Mesenchymal stem cell (in vitro differentiated cells and primary cell): Measurements from ENCODE around the gene GPRASP2. TPM values are rescaled to one million over a fixed set of nuclear protein-coding genes. Genes with fewer than 3 reads are reported as not detected.
"Not testable (repeated sequence)": the region's sequence is repeated elsewhere in the genome, so short reads cannot be mapped to it uniquely, and the experiment has no call there.

Experiments used
- DNase-seq: peaks from one replicate; pipeline ENCODE4 v3.0.0-alpha.2; 2013
- H2AFZ ChIP-seq: one replicate; pipeline ENCODE4 v1.6.1; 2013; ENCODE audit warnings: low read depth, mild to moderate bottlenecking, control low read depth, inconsistent platforms, low read length, moderate library complexity
- H2AK5ac ChIP-seq: 2 replicates; pipeline ENCODE4 v1.6.1; 2013; ENCODE audit warnings: low read length, moderate library complexity, mild to moderate bottlenecking, inconsistent platforms; ENCODE audit not compliant: severe bottlenecking
- H2BK120ac ChIP-seq: one replicate; pipeline ENCODE4 v1.6.1; 2013; ENCODE audit warnings: low read depth, mild to moderate bottlenecking, inconsistent platforms, low read length, moderate library complexity
- H2BK12ac ChIP-seq, 2 experiments: one replicate each; pipeline ENCODE4 v1.6.1; 2013; ENCODE audit warnings: inconsistent platforms in 2 of 2, low read length in 2 of 2, mild to moderate bottlenecking in 2 of 2, moderate library complexity in 2 of 2, control low read depth in 1 of 2
- H2BK15ac ChIP-seq: one replicate; pipeline ENCODE4 v1.6.1; 2013; ENCODE audit warnings: mild to moderate bottlenecking, low read depth, inconsistent platforms; ENCODE audit not compliant: poor library complexity, severe bottlenecking
- H2BK5ac ChIP-seq: 2 replicates; pipeline ENCODE4 v1.6.1; 2013; ENCODE audit warnings: low read depth, mild to moderate bottlenecking, low read length, control low read depth, inconsistent platforms; ENCODE audit not compliant: poor library complexity, severe bottlenecking
- H3K14ac ChIP-seq, 2 experiments: one replicate each; pipeline ENCODE4 v1.6.1; 2013; ENCODE audit warnings: inconsistent platforms in 2 of 2, low read length in 2 of 2, control low read depth in 1 of 2, mild to moderate bottlenecking in 1 of 2, moderate library complexity in 1 of 2
- H3K18ac ChIP-seq, 2 experiments: one replicate each; pipeline ENCODE4 v1.6.1; 2013; ENCODE audit warnings: inconsistent platforms in 2 of 2, low read length in 2 of 2, control low read depth in 1 of 2, low read depth in 1 of 2, mild to moderate bottlenecking in 1 of 2
- H3K23ac ChIP-seq, 2 experiments: one replicate each; pipeline ENCODE4 v1.6.1; 2013; ENCODE audit warnings: inconsistent platforms in 2 of 2, low read length in 2 of 2, mild to moderate bottlenecking in 2 of 2, moderate library complexity in 2 of 2, control low read depth in 1 of 2
- H3K27ac ChIP-seq: 2 replicates; pipeline ENCODE4 v1.5.1; 2013; ENCODE audit warnings: mild to moderate bottlenecking, moderate library complexity, low read length, control low read depth, inconsistent platforms; ENCODE audit not compliant: poor library complexity, severe bottlenecking
- H3K27me3 ChIP-seq, 2 experiments: 2 replicates each; pipeline versions ENCODE4 v1.6.1 to v1.7.0; 2013; ENCODE audit warnings: low read length in 2 of 2, mild to moderate bottlenecking in 2 of 2, moderate library complexity in 2 of 2, control low read depth in 1 of 2, inconsistent platforms in 1 of 2; ENCODE audit not compliant: control insufficient read depth in 1 of 2, insufficient read depth in 1 of 2
- H3K36me3 ChIP-seq, 2 experiments: 2 replicates each; pipeline versions ENCODE4 v1.6.1 to v1.7.0; 2013; ENCODE audit warnings: low read length in 2 of 2, control low read depth in 1 of 2, inconsistent platforms in 1 of 2, low read depth in 1 of 2, mild to moderate bottlenecking in 1 of 2; ENCODE audit not compliant: insufficient read depth in 2 of 2, control insufficient read depth in 1 of 2
- H3K4ac ChIP-seq, 2 experiments: one replicate each; pipeline ENCODE4 v1.6.1; 2013; ENCODE audit warnings: inconsistent platforms in 2 of 2, low read length in 2 of 2, mild to moderate bottlenecking in 2 of 2, moderate library complexity in 2 of 2, control low read depth in 1 of 2, low read depth in 1 of 2
- H3K4me1 ChIP-seq: 2 replicates; pipeline ENCODE4 v1.6.1; 2013; ENCODE audit warnings: low read depth, low read length, control low read depth; ENCODE audit not compliant: control insufficient read depth, insufficient read depth
- H3K4me2 ChIP-seq: 2 replicates; pipeline ENCODE4 v1.6.1; 2013; ENCODE audit warnings: low read length, mild to moderate bottlenecking, inconsistent platforms; ENCODE audit not compliant: poor library complexity, severe bottlenecking
- H3K4me3 ChIP-seq, 2 experiments: 2 replicates each; pipeline versions ENCODE4 v1.5.1 to v1.7.0; 2013; ENCODE audit warnings: low read length in 2 of 2, mild to moderate bottlenecking in 2 of 2, control low read depth in 1 of 2, low read depth in 1 of 2; ENCODE audit not compliant: insufficient read depth in 1 of 2
- H3K79me1 ChIP-seq: replicated peaks from 2 replicates; pipeline ENCODE4 v1.6.1; 2013; ENCODE audit warnings: mild to moderate bottlenecking, control low read depth, low read length, inconsistent platforms; ENCODE audit not compliant: poor library complexity, severe bottlenecking
- H3K9ac ChIP-seq: 2 replicates; pipeline ENCODE4 v1.7.0; 2013; ENCODE audit warnings: mild to moderate bottlenecking, low read length, moderate library complexity
- H3K9me3 ChIP-seq: 2 replicates; pipeline ENCODE4 v1.7.0; 2013; ENCODE audit warnings: mild to moderate bottlenecking, low read length; ENCODE audit not compliant: control insufficient read depth
- H4K8ac ChIP-seq: one replicate; pipeline ENCODE4 v1.6.1; 2013; ENCODE audit warnings: inconsistent platforms, mild to moderate bottlenecking, low read length, moderate library complexity
- H4K91ac ChIP-seq: one replicate; pipeline ENCODE4 v1.6.1; 2013; ENCODE audit warnings: mild to moderate bottlenecking, low read length, inconsistent platforms
- WGBS: methylation state at CpG from one replicate; pipeline ENCODE4 v1.1.7; 2013; ENCODE audit warnings: mixed read lengths; 5-methylcytosine and 5-hydroxymethylcytosine counted together
- polyA plus RNA-seq, 2 experiments: library from polyadenylated mRNA; stranded (reverse); fragments of 200-250 nt; gene quantifications; one replicate each; pipeline ENCODE4 v1.2.3, GENCODE V29; 2013

Gene GPRASP2
- polyA plus RNA-seq (2013, experiment 1 of 2): 4.7 TPM
- polyA plus RNA-seq (2013, experiment 2 of 2): 4.6 TPM

DNA sequence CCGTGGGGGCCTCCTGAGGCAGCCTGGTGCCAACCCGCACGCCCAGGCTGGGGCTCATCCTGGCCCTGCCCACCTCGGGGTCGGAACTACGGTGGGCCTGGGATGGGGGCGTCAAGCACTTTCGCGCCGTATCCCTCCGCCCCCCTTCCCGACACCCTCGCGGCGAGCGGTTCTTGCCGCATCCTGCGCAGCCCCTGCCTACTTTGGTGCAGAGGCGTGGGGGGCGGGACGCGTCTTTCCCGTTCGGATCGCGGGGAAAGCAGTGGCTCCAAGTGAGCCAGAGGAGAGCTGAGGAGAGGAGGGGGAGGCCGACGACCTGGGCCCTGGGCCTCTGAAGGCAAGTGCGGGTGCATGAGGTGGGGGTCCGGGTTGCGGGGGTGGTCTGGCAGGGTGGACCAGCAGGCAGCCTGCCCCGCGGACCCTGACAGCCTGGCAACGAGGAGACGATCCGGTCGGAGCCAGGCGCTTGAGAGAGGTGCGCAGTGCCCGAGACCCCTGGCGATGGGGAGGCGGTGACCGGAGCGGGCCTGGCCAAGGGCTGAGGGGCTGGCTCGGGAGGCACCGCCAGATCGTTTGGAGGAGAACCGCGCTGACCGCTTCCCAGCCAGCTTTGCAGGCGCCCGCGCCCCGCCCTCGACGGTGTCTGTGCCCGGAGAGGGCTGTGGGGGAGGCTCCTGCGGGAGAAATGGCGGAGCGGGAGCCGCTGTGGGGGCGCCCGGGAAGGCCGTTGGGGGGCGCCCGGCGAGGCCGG is at the start of gene GPRASP2:
Gene GPRASP2, plus strand, starts transcription at position 233 of the 751 bp plus-strand sequence. CDS start 2,422 bp downstream, outside the sequence.
- peak within 1 kb of the TSS; percentile 51 for H2AFZ ChIP-seq
- peak within 1 kb of the TSS; percentile 88 for H3K4me2 ChIP-seq
- no peak within 1 kb of the TSS for H2BK120ac ChIP-seq
- H3K23ac ChIP-seq: peak within 1 kb of the TSS in 1 of 2 experiments; percentile 17
- H3K18ac ChIP-seq: peak within 1 kb of the TSS; percentile 43 to 78
- H2BK5ac ChIP-seq: no peak within 1 kb of the TSS
- H2BK12ac ChIP-seq: peak within 1 kb of the TSS in 1 of 2 experiments; percentile 39
- H3K14ac ChIP-seq: peak within 1 kb of the TSS; percentile 51 to 57
- H4K91ac ChIP-seq: no peak within 1 kb of the TSS
- peak within 1 kb of the TSS; percentile 67 for H2BK15ac ChIP-seq
- H2AK5ac ChIP-seq: no peak within 1 kb of the TSS
- H3K36me3 ChIP-seq: peaks cover 5 to 16% of the 10 kb centered on the region in 2 experiments
- 0% methylated on average over 5 of the region's 68 CpGs for WGBS
- peaks cover 16% of the 10 kb centered on the region for H3K79me1 ChIP-seq
- H3K27ac ChIP-seq: no peak within 1 kb of the TSS
- DNase-seq: peak; percentile 23
- H3K27me3 ChIP-seq: peaks cover 0 to 4% of the 10 kb centered on the region in 2 experiments
- H3K4ac ChIP-seq: no peak within 1 kb of the TSS
- H3K9me3 ChIP-seq: no peaks in the 10 kb centered on the region
- H3K4me3 ChIP-seq: peak within 1 kb of the TSS; percentile 79 to 84
- no peak within 1 kb of the TSS for H4K8ac ChIP-seq
- peaks cover 2% of the 10 kb centered on the region for H3K4me1 ChIP-seq
- H3K9ac ChIP-seq: peak within 1 kb of the TSS; percentile 93

DNA sequence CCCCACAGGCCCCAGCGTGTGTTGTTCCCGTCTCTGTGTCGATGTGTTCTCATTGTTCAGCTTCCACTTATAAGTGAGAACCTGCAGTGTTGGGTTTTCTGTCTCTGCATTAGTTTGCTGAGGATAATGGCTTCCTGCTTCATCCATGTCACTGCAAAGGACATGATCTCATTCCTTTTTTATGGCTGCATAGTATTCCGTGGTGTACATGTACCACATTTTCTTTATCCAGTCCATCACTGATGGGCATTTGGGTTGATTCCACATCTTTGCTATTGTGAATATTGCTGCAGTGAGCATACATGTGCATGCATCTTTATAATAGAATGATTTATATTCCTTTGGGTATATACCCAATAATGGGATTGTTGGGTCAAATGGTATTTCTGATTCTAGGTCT is 48.4 kb upstream of the GPRASP2 start:
- H3K14ac ChIP-seq, H3K9ac ChIP-seq, H2BK120ac ChIP-seq, H4K91ac ChIP-seq, H3K18ac ChIP-seq, H3K4me2 ChIP-seq, H3K27me3 ChIP-seq, H2AK5ac ChIP-seq, H4K8ac ChIP-seq, H2BK5ac ChIP-seq, H2BK15ac ChIP-seq, H3K36me3 ChIP-seq, H3K4me1 ChIP-seq, H3K4ac ChIP-seq, H3K27ac ChIP-seq, H3K23ac ChIP-seq, H2AFZ ChIP-seq, H3K4me3 ChIP-seq, H2BK12ac ChIP-seq, DNase-seq, H3K79me1 ChIP-seq: not testable (repeated sequence)
- peaks cover 12% of the 10 kb centered on the region for H3K9me3 ChIP-seq
- no CpG with 5 or more reads among the region's 4 CpGs for WGBS

DNA sequence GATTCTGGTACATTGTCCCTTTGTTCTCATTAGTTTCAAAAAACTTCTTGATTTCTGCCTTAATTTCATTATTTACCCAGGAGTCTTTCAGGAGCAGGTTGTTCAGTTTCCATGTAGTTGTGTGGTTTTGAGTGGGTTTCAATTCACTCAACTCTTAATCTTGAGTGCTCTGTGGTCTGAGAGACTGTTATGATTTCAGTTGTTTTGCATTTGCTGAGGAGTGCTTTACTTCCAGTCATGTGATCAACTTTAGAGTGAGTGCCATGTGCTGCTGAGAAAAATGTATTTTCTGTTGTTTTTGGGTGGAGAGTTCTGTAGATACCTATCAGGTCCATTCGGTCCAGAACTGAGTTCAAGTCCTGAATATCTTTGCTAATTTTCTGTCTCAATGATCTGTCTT is 45.2 kb upstream of the GPRASP2 start:
- not testable (repeated sequence) for H4K8ac ChIP-seq, H2AFZ ChIP-seq, H3K23ac ChIP-seq, H2BK5ac ChIP-seq, H3K4ac ChIP-seq, H2AK5ac ChIP-seq, H3K9ac ChIP-seq, H2BK12ac ChIP-seq, H3K36me3 ChIP-seq, H3K79me1 ChIP-seq, H2BK120ac ChIP-seq, H3K4me2 ChIP-seq, H3K14ac ChIP-seq, H3K27me3 ChIP-seq, H2BK15ac ChIP-seq, H3K18ac ChIP-seq, DNase-seq, H4K91ac ChIP-seq, H3K27ac ChIP-seq, H3K4me3 ChIP-seq, H3K4me1 ChIP-seq
- no CpG with 5 or more reads among the region's 1 CpG for WGBS
- H3K9me3 ChIP-seq: peaks cover 12% of the 10 kb centered on the region

DNA sequence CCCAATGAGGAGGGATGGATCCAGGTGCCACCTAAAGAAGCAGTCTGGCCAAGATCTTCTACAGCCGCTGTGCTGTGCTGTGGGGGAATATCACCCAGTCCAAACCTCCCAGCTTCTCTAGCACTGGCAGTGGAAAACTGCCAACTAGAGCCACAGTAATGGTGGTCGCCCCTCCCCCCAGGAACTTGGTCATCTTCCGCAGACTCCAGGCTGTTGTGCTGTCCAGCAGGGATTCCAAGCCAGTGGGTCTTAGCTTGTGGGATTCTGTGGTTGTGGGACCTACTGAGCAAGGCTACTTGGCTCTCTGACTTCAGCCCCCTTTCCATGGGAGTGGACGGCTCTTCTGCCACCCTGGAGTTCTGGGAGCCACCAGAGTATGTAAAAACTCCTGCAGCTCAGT is 42.7 kb upstream of the GPRASP2 start:
- H3K4me2 ChIP-seq: no peak overlapping the region
- 83% methylated on average over 3 of the region's 4 CpGs for WGBS
- H3K27me3 ChIP-seq: no peaks in the 10 kb centered on the region
- no peak overlapping the region for H2BK5ac ChIP-seq
- H2AK5ac ChIP-seq: no peak overlapping the region
- peaks cover 7% of the 10 kb centered on the region for H3K79me1 ChIP-seq
- H2AFZ ChIP-seq: no peak overlapping the region
- no peak overlapping the region for H3K23ac ChIP-seq
- H2BK15ac ChIP-seq: no peak overlapping the region
- no peak for DNase-seq
- peaks cover 12% of the 10 kb centered on the region for H3K9me3 ChIP-seq
- no peak overlapping the region for H4K91ac ChIP-seq
- no peak overlapping the region for H3K4me3 ChIP-seq
- no peak overlapping the region for H3K27ac ChIP-seq
- H3K36me3 ChIP-seq: peaks cover 0 to 7% of the 10 kb centered on the region in 2 experiments
- H3K4ac ChIP-seq: no peak overlapping the region
- no peak overlapping the region for H3K9ac ChIP-seq
- no peak overlapping the region for H2BK120ac ChIP-seq
- no peaks in the 10 kb centered on the region for H3K4me1 ChIP-seq
- H4K8ac ChIP-seq: no peak overlapping the region
- no peak overlapping the region for H3K18ac ChIP-seq
- H3K14ac ChIP-seq: no peak overlapping the region
- no peak overlapping the region for H2BK12ac ChIP-seq
